Stimulated activated CD4-positive, alpha-beta T cell treated with anti-CD3 and anti-CD28 coated beads, Interleukin-1b, Interleukin-23, amount 100 ng/mL, for 4 hours (primary cell): ENCODE data around the gene ACAA1.
"Not testable (repeated sequence)": the region's sequence is repeated elsewhere in the genome, so short reads cannot be mapped to it uniquely, and the experiment has no call there.

Source experiments
- DNase-seq, 2 donors: peaks; one replicate each; pipeline ENCODE4 v3.0.0-alpha.2; 2020; ENCODE audit warnings: low read depth in 2 of 2

ACAA1 gene

GRCh38 chr3:38102444-38102814, 34.5 kb downstream of the ACAA1 start:
- DNase-seq, result no peak

DNA sequence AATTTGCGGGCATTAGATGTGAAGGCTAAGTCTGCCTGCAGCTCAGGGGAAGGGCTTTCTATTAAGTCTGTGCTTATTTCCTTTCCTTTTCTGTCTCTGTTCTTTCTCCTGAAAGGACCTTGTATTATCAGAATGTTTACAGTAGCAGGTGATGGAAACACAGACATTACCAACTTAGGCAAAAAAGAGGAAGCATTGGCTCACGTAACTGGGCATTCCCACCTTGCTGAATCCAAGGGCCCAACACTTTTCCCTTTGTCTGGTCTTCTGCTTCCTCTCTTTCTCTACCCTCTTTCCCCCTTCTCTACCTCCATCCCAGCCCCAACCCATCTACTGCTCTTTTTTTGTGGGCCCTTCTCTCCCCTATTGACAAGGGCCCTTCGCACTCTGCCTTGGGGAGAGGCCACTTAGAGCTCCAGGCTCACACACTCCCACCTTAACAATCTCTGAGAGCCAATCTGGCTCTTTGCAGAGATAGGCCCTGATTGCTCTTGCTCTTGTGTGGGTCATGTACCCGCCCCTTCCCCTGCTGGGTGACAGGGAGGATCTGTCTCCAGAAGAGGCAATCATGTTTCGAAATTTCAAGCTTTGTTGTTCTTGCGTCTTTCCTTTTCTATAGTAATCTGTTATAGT, 35.0 kb downstream of the ACAA1 start:
- no peak for DNase-seq

DNA sequence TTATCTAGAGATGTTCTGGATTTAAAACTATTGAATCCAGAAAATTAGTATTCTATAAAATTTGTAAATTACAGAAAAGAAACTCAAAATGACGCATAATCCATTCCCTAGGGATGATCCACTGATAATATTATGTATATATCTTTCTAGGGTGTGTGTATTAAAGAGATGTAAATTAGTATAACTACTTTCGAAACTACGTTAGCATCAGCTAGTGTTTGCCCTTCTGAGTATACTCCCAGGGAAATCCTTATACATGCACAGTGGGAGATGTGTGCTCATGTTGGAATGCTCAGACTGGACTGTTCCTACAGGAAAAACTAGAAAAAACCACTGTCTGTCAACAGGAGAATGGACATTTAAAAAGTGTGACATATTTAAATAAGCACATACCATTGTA, 36.4 kb downstream of the ACAA1 start:
- no peak for DNase-seq

GRCh38 chr3:38099518-38099917, 37.4 kb downstream of the ACAA1 start:
- no peak for DNase-seq

- DNase-seq, result no peak
Measured at GRCh38 chr3:38098376-38098723, 38.6 kb downstream of the ACAA1 start.

- no peak for DNase-seq
Measured at GRCh38 chr3:38097446-38098375, 39.2 kb downstream of the ACAA1 start.

GRCh38 chr3:38095669-38096483, 41.1 kb downstream of the ACAA1 start:
- DNase-seq, result no peak

DNA sequence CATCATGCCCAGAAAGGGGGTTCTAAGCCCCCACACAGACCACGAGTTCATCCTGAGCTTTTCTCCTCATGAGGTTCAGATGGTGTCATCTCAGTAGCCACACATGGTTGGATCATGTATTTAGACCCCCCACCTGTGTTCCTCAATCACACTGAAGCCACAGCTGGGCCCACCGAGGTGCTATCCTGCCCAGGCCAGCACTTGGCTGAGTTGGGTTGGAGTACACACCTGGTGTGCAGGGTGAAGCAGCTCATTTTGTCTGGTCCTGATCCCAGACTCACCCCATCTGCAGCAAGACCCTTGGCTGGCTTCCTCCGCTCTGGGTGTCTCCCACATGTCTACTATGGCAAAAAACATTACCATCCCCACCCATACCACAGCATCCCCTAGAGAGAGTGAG, 41.9 kb downstream of the ACAA1 start:
- DNase-seq, result no peak

DNA sequence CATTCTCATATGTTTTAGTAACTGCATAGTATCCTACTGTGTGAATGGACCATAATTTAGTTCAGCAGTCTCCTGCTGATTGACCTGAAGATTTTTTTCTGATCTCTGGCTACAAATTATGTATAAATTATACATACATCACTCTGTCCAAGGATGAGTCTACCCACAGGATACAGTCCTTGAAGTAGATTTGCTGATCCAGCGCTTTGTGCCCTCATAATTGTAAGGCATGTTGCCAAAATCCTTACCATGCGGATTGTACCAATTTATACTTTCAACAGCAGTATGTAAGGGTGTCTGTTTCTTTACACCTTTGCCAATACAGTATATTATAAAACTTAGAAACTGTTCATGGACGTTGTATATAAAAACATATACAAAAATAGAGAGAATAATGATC, 46.5 kb downstream of the ACAA1 start:
- DNase-seq, result no peak

DNA sequence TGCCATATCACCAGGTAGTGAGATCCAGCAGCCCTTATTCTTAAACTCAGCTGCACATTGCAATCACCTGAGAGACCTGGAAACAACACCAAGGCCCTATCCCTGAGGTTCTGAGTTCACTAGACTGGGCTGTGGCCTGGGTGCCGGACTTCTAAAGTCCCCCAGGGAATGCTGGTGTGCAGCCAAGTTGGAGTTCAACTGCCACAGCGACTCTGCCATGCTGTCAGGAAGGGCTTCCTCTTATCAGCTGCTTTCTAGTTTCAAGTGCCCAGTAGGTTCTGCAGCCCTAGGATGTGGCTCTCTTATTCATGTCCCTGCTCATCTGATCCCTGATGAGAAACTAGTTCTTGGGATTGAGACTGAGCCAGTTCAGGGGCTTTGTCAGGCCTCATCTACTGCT, 47.8 kb downstream of the ACAA1 start:
- DNase-seq, result no peak

DNA sequence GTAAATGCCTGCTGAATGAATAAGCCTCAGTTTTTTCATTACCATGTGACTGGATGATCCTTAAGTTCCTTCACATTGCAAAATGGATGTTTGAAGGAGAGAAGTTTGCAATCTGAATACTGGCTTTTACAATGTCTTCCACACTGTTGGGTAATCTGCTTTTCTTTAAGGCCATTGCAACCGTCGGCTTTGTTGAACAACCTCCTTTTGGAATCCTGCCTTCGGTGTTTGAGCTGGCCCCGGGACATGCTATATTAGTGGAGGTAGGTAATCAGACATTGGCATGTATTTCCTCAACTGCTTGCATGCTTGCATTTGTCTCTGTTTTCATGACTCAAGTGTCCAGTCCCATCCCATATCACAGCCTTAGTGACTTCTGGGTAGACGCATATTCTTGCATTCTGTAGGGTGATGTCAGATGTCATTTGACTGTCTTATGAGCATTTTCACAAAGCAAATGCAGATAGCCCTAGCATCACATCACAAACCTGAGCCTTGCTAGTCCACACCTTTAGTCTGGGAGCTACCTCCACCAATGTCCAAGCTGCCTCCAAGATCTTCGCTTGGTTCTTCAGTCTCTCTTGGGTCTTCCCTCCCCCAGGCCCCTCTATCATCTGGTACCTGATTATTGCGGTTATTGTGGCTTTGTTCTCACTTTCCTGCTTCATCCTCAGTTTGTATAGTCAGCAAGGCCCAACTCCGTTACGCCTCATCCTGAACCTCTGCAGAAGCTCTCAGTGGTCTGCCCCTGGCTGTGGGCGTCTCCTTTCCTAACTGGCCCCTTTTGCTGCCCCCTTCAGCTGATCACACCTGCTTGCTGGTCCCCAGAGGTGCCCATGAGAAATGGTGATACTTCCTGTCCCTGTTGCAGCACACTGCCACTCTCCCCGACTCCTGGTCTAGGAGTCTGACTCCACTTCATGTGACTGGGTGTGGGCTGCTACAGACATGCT, 48.5 kb downstream of the ACAA1 start:
- no peak for DNase-seq

DNA sequence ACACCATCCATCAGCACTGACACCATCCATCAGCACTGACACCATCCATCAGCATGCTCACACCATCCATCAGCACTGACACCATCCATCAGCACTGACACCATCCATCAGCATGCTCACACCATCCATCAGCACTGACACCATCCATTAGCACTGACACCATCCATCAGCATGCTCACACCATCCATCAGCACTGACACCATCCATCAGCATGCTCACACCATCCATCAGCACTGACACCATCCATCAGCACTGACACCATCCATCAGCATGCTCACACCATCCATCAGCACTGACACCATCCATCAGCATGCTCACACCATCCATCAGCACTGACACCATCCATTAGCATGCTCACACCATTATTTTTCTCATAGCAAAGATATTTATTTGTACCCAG, 49.6 kb downstream of the ACAA1 start:
- not testable (repeated sequence) for DNase-seq

DNA sequence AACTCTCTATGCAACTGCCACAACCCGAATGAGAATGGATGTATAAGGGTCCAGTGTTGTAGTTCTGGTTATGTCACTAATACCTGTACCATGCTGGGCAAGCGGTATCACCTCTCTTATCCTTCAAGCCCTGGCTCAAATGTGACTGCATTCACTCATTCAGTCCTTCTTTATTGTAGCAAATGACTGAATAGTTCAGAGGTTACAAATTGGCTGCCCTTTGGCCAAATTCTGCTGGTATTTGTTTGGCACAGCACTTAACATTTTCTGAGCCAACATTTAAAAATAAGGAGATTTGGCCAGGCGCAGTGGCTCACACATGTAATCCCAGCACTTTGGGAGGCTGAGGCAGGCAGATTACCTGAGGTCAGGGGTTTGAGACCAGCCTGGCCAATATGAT, 50.4 kb downstream of the ACAA1 start:
- no peak for DNase-seq

DNA sequence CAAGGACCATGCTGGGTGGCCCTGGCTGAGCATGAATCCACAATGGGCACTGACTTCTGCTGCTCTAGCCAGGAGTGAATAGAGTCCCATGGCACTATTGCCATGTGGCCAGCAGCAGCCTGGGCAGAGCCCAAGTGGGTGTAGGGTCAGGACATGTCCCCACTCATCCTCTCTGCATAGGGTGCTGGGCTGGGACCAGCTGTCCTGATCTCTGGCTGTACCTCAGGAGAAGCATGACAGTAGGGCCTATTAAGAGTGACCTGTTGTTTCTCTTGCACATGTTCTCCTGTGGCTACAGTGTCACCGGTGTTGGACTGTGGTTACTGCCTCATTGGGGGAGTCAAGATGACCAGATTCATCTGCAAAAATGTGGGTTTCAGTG, 51.0 kb downstream of the ACAA1 start:
- no peak for DNase-seq

GRCh38 chr3:38085311-38085942, 51.5 kb downstream of the ACAA1 start:
- DNase-seq, result no peak

GRCh38 chr3:38084334-38085310, 52.3 kb downstream of the ACAA1 start:
- no peak for DNase-seq

GRCh38 chr3:38083871-38084333, 53.0 kb downstream of the ACAA1 start:
- DNase-seq, result no peak

DNA sequence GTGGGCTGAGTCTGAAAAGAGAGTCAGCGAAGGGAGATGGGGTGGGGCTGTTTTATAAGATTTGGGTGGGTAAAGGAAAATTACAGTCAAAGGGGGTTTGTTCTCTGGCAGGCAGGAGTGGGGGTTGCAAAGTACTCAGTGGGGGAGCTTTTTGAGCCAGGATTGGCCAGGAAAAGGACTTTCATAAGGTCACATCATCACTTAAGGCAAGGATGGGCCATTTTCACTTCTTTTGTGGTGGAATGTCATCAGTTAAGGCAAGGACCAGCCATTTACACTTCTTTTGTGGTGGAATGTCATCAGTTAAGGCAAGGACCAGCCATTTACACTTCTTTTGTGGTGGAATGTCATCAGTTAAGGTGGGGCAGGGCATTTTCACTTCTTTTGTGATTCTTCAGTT, 53.7 kb downstream of the ACAA1 start:
- DNase-seq, result not testable (repeated sequence)

DNA sequence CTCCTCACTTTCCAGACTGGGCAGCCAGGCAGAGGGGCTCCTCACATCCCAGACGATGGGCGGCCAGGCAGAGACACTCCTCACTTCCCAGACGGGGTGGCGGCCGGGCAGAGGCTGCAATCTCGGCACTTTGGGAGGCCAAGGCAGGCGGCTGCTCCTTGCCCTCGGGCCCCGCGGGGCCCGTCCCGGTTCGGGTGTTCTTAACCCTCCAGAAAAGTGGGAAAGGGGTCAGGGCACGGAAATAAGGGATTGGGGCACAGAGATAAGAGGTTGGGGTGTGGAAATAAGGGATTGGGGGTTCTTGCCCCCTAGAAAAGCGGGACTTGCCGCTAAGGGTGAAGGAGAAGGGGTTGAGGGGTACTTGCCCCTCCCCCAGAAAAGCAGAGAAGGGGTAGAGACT, 54.6 kb downstream of the ACAA1 start:
- DNase-seq, result not testable (repeated sequence)

DNA sequence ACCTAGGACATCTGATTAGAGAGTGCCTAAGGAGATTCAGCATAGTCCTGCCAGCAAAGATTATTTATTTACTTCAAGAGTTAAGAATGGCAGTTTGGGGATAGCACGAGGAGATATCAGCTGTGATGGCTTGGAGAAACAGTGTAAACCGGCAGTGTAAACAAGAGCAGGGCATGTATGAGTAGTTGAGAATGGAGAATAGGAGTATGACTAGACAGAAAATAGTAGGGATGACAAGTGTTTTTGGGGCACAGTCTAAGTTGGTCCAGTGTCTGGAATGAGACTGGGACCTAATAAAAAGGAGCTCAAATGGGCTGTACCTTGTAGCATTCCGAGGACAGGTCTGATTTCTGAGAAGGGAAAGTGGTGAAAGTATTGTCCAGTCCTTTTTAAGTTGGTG, 59.9 kb downstream of the ACAA1 start:
- not testable (repeated sequence) for DNase-seq
